Stromal cell of bone marrow (primary cell): Measurements from ENCODE around the gene SAMD11.

Source experiments
- DNase-seq: peaks from one replicate; pipeline ENCODE4 v3.0.0-alpha.2; 2012; ENCODE audit warnings: low read depth

Gene SAMD11

GRCh38 chr1:905811-906599, 17.7 kb upstream of the SAMD11 start:
- no peak for DNase-seq

- DNase-seq, result peak; percentile 38
Measured at GRCh38 chr1:906600-907420, 16.9 kb upstream of the SAMD11 start.

GRCh38 chr1:907611-908451, 15.9 kb upstream of the SAMD11 start:
- DNase-seq, result no peak

- no peak for DNase-seq
Measured at GRCh38 chr1:908661-909060, 15.1 kb upstream of the SAMD11 start.

GRCh38 chr1:909861-910310, 13.8 kb upstream of the SAMD11 start:
- no peak for DNase-seq

- DNase-seq, result no peak
Measured at GRCh38 chr1:910311-910880, 13.3 kb upstream of the SAMD11 start.

- no peak for DNase-seq
Measured at GRCh38 chr1:910881-911721, 12.6 kb upstream of the SAMD11 start.

GRCh38 chr1:911875-912739, 11.6 kb upstream of the SAMD11 start:
- no peak for DNase-seq

- no peak for DNase-seq
Measured at GRCh38 chr1:912740-913301, 10.9 kb upstream of the SAMD11 start.

GRCh38 chr1:913491-914130, 10.1 kb upstream of the SAMD11 start:
- DNase-seq, result no peak

GRCh38 chr1:914131-914890, 9.4 kb upstream of the SAMD11 start:
- no peak for DNase-seq

- no peak for DNase-seq
Measured at GRCh38 chr1:914891-915280, 8.8 kb upstream of the SAMD11 start.

GRCh38 chr1:915295-916172, 8.2 kb upstream of the SAMD11 start:
- no peak for DNase-seq

GRCh38 chr1:916173-917075, 7.3 kb upstream of the SAMD11 start:
- no peak for DNase-seq

- DNase-seq, result no peak
Measured at GRCh38 chr1:917076-917459, 6.7 kb upstream of the SAMD11 start.

GRCh38 chr1:917466-918091, 6.1 kb upstream of the SAMD11 start:
- no peak for DNase-seq
